GM19438 (cell line): Measurements from ENCODE around the gene PPP1R3G.

ENCODE experiments used
- ATAC-seq: cut with Tn5 transposase; IDR thresholded peaks from one replicate; pipeline ENCODE4 v1.9.1; 2021; ENCODE audit warnings: low read depth; ENCODE audit not compliant: unreplicated experiment

PPP1R3G gene

DNA sequence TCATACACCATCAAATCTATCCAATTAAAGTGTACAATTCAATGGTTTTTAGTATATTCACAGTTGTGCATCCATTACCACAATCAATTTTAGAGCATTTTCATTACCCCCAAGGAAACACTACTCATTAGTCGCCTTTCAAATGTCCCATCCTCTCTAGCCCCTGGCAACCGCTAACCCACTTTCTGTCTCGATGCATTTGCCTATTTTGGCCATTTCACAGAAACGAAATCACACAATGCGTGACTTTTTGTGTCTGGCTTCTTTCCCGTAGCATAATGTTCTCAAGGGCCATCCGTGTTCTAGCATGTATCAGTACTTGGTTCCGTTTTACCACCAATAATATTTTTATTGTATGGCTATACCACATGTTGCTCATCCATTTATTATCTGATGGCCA is 51.7 kb downstream of the PPP1R3G start:
- ATAC-seq: no peak
